Cardiac septum (tissue), 1 donor: ENCODE results near the gene CEMIP2. TPM values are rescaled to one million over a fixed set of nuclear protein-coding genes. Genes with fewer than 3 reads are reported as not detected.
"Not testable (repeated sequence)": the region's sequence is repeated elsewhere in the genome, so short reads cannot be mapped to it uniquely, and the experiment has no call there.

Experiments
- DNase-seq: peaks from one replicate; pipeline ENCODE4 v3.0.0-alpha.2; 2020; ENCODE audit warnings: low spot score
- intact Hi-C: fragments of 100-400 bp; cut with DNase I; formaldehyde crosslinking; loops from one replicate; pipeline ENCODE4 v1.14.0; 2022
- total RNA-seq: library from RNA; stranded (reverse); fragmentation: NEBNext Ultra II Directional; extraction: Animal tissue kit (Norgen Biotek cat#: 25700); gene quantifications from one replicate; pipeline ENCODE4 v1.2.1, GENCODE V29; 2021
- donor health status: DM: no; HTN: no; CAD: no.

The CEMIP2 gene
- total RNA-seq, 1 donor from 2014 or later, result 11.2 TPM

- intact Hi-C loops, result no loop called here
- no peak for DNase-seq
These were observed 104.3 kb downstream of the CEMIP2 start for GRCh38 chr9:71663931-71664459.

GRCh38 chr9:71663216-71663615 is 105.1 kb downstream of the CEMIP2 start:
- no peak for DNase-seq
- intact Hi-C loops, result no loop called here

GRCh38 chr9:71662082-71662481 is 106.2 kb downstream of the CEMIP2 start:
- intact Hi-C loops, result no loop called here
- DNase-seq, result no peak

DNA sequence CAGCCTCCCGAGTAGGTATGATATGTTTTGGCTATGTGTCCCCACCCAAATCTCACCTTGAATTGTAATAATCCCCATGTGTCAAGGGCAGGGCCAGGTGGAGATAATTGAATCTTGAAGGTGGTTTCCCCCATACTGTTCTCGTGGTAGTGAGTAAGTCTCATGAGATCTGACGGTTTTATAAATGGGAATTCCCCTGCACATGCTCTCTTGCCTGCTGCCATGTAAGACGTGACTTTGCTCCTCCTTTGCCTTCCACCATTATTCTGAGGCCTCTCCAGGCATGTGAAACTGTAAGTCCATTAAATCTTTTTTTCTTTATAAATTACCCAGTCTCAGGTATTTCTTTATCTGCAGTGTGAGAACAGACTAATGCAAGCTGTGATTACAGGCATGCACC is 111.0 kb downstream of the CEMIP2 start:
- intact Hi-C loops, DNase-seq: not testable (repeated sequence)

GRCh38 chr9:71656496-71656895 is 111.8 kb downstream of the CEMIP2 start:
- DNase-seq, result no peak
- intact Hi-C loops, result no loop called here

- no peak for DNase-seq
- intact Hi-C loops, result no loop called here
These were observed 112.5 kb downstream of the CEMIP2 start for GRCh38 chr9:71655778-71656177.

GRCh38 chr9:71655141-71655540 is 113.2 kb downstream of the CEMIP2 start:
- DNase-seq, result no peak
- intact Hi-C loops, result no loop called here

DNA sequence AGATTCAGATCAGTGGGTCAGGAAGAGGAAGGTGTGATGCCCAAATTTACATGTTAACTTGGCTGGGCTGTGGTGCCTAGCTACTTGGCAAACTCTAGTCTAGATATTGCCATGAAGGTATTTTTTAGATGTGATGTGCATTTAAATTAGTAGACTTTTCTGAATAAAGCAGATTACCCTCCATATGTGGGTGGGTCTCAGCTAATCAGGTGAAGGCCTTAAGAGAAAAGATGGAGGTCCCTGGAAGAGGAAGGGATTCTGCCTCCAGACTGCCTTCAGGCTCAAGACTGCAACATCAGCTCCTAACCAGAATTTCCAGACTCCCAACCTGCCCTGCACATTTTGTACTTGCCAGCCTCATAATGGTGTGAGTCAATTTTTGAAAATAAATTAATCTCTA is 115.8 kb downstream of the CEMIP2 start:
- intact Hi-C loops, result no loop called here
- no peak for DNase-seq

GRCh38 chr9:71648453-71648852 is 119.9 kb downstream of the CEMIP2 start:
- DNase-seq, result no peak
- intact Hi-C loops, result loop anchor here (5.0 kb wide), 1 partner anchor 34 kb away; no protein-coding TSS in a partner anchor

GRCh38 chr9:71647094-71647591 is 121.2 kb downstream of the CEMIP2 start:
- peak; percentile 92 for DNase-seq
- intact Hi-C loops, result loop anchor here (5.0 kb wide), 1 partner anchor 35 kb away; no protein-coding TSS in a partner anchor

- intact Hi-C loops, result loop anchor here (5.0 kb wide), 1 partner anchor 36 kb away; no protein-coding TSS in a partner anchor
- DNase-seq, result no peak
These were observed 122.2 kb downstream of the CEMIP2 start for GRCh38 chr9:71646131-71646530.

- no peak for DNase-seq
- intact Hi-C loops, result loop anchor here (5.0 kb wide), 1 partner anchor 37 kb away; no protein-coding TSS in a partner anchor
These were observed 123.4 kb downstream of the CEMIP2 start for GRCh38 chr9:71644819-71645362.

- DNase-seq, result no peak
- intact Hi-C loops, result no loop called here
These were observed 125.0 kb downstream of the CEMIP2 start for GRCh38 chr9:71643330-71643729.

GRCh38 chr9:71642056-71642455 is 126.3 kb downstream of the CEMIP2 start:
- DNase-seq, result no peak
- intact Hi-C loops, result no loop called here

GRCh38 chr9:71638627-71639026 is 129.7 kb downstream of the CEMIP2 start:
- intact Hi-C loops, result no loop called here
- no peak for DNase-seq

GRCh38 chr9:71637926-71638325 is 130.4 kb downstream of the CEMIP2 start:
- intact Hi-C loops, result no loop called here

DNA sequence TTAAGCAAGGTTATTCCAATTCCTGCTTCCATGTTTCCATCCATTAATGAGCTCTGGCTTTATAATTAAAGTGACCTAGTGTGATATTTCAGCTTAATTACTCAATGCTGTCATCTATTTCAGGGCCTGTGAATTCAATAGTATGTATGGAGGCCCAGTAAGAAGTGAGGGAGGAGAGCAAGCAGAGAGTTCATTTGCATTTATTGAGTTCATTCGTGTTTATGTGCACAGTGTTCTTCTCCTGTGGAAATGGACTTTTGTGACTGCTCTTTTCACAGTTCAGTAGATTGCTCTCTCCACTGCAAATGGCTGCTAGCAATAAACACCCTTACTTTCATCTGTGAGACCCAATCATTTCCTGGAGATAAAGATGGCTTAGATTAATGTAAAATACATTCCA is 130.9 kb downstream of the CEMIP2 start:
- intact Hi-C loops, result no loop called here
- DNase-seq, result no peak

More at GRCh38 chr9:71637926-71638325, 130.4 kb downstream of the CEMIP2 start:
- no peak for DNase-seq

DNA sequence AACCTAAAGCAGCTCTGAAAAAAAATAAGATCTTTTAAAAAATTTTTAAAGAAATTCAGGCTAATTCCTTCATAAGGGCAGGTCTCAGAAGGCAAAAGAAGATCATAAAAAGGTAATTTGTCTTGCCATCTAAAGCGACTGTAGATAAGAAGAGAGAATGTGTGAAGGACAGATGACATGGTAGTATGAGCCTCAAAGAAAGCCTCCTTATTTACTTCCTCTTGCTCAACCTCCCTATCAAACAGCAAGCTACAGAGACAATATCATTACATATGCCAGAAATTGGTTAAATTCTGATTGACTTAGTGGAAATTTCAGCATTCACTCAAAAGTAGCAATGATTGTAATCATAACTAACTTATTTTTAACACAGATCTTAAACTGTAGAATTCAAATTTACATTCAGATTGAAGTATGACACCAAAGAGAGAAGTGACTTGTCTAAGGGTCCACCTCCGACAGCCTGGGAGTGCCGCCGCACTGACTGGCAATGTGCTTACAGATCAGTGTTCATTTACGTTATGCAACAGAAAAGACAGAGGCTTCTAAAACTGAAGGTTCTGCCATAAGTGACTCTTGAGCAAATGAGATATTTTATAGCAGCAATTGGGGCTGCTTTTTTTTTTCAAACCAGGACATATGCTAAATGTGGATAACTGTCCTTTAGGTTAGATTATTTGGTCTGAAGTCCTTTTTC is 132.0 kb downstream of the CEMIP2 start:
- intact Hi-C loops, result no loop called here
- no peak for DNase-seq

DNA sequence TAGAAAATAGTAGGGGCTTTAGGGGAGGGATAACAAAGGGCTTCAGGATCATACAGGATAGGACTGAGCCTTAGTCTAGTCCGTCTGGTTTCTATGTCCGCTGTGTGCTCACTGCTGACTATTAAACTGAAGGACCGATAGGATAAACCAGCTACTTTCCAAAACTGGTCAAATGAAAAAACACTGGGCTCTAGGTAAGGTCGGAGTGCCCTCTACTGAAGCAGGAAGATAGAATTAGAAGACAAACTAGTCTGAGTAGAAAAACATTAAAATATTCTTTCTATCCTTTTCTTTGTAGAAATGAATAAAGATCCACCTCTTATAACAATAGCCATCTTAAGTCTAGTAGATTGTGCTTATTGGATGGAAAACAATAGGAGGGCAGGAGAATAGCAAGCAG is 133.6 kb downstream of the CEMIP2 start:
- no peak for DNase-seq
- intact Hi-C loops, result no loop called here
